ENCODE measurements around the gene DSEL.

DNA sequence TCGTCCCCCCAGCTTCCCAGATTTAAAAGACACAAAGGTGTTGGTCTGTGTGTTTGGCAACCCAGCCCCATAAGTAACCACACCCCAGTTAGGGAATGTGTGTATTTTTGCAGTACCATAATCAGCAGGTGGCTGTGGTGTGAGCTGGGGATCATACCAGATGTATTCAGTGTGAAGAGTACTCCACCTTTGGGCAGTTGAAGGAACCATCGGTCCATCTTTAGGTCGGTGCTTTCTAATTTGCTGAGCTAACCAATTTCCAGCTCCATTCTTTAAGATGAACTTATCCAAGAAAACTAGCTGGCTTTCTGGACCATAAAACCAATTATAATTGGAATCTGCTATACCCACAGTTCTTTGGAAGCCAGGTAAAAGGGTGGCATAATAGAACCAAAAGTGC, 3.2 kb downstream of the DSEL start:
- TF ChIP-seq POLR2A (IDR thresholded peaks at IDR 0.05; ENCODE audit: borderline replicate concordance, extremely low read depth, insufficient read depth, insufficient read length) = no peak
- TF ChIP-seq, protein P1, sequence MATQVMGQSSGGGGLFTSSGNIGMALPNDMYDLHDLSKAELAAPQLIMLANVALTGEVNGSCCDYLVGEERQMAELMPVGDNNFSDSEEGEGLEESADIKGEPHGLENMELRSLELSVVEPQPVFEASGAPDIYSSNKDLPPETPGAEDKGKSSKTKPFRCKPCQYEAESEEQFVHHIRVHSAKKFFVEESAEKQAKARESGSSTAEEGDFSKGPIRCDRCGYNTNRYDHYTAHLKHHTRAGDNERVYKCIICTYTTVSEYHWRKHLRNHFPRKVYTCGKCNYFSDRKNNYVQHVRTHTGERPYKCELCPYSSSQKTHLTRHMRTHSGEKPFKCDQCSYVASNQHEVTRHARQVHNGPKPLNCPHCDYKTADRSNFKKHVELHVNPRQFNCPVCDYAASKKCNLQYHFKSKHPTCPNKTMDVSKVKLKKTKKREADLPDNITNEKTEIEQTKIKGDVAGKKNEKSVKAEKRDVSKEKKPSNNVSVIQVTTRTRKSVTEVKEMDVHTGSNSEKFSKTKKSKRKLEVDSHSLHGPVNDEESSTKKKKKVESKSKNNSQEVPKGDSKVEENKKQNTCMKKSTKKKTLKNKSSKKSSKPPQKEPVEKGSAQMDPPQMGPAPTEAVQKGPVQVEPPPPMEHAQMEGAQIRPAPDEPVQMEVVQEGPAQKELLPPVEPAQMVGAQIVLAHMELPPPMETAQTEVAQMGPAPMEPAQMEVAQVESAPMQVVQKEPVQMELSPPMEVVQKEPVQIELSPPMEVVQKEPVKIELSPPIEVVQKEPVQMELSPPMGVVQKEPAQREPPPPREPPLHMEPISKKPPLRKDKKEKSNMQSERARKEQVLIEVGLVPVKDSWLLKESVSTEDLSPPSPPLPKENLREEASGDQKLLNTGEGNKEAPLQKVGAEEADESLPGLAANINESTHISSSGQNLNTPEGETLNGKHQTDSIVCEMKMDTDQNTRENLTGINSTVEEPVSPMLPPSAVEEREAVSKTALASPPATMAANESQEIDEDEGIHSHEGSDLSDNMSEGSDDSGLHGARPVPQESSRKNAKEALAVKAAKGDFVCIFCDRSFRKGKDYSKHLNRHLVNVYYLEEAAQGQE (IDR thresholded peaks at IDR 0.05; ENCODE audit: low read depth) = no peak
- no peak for TF ChIP-seq JUND (IDR thresholded peaks at IDR 0.05)
- TF ChIP-seq, protein P2, sequence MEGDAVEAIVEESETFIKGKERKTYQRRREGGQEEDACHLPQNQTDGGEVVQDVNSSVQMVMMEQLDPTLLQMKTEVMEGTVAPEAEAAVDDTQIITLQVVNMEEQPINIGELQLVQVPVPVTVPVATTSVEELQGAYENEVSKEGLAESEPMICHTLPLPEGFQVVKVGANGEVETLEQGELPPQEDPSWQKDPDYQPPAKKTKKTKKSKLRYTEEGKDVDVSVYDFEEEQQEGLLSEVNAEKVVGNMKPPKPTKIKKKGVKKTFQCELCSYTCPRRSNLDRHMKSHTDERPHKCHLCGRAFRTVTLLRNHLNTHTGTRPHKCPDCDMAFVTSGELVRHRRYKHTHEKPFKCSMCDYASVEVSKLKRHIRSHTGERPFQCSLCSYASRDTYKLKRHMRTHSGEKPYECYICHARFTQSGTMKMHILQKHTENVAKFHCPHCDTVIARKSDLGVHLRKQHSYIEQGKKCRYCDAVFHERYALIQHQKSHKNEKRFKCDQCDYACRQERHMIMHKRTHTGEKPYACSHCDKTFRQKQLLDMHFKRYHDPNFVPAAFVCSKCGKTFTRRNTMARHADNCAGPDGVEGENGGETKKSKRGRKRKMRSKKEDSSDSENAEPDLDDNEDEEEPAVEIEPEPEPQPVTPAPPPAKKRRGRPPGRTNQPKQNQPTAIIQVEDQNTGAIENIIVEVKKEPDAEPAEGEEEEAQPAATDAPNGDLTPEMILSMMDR (IDR thresholded peaks at IDR 0.05 in 2 of 3, conservative IDR thresholded peaks at IDR 0.05 in 1 of 3; ENCODE audit: borderline replicate concordance in 1 of 3, insufficient read depth in 1 of 3, low read depth in 2 of 3, low read length in 2 of 3) = no peak
- no peak for TF ChIP-seq CBX3 (IDR thresholded peaks at IDR 0.05; ENCODE audit: low read depth)
- no peak for TF ChIP-seq RAD21 (IDR thresholded peaks at IDR 0.05; ENCODE audit: low read depth)
- TF ChIP-seq SIN3A (IDR thresholded peaks at IDR 0.05; ENCODE audit: low read depth) = no peak
- TF ChIP-seq EZH2 (IDR thresholded peaks at IDR 0.05) = no peak
- TF ChIP-seq POLR2AphosphoS5 (IDR thresholded peaks at IDR 0.05; ENCODE audit: low read depth, low read length) = no peak
- no peak for TF ChIP-seq EGR1 (IDR thresholded peaks at IDR 0.05; ENCODE audit: low read depth)
- no peak for TF ChIP-seq SRF (IDR thresholded peaks at IDR 0.05; ENCODE audit: low read depth)
- TF ChIP-seq CEBPB (IDR thresholded peaks at IDR 0.05; ENCODE audit: low read depth) = no peak
